Calu3 (cell line): ENCODE results near the gene IL6ST. TPM values are rescaled to one million over a fixed set of nuclear protein-coding genes. Genes with fewer than 3 reads are reported as not detected.
"Not testable (repeated sequence)": the region's sequence is repeated elsewhere in the genome, so short reads cannot be mapped to it uniquely, and the experiment has no call there.

Source experiments
- BruUV-seq: library from RNA; stranded (reverse); fragments of 400-500 nt; replicated peaks from 2 replicates; lab custom pipeline; 2021; lab: Mats Ljungman, UMichigan
- CTCF ChIA-PET: fragments of 300-600 bp; sonication (Branson Sonifier 250); formaldehyde crosslinking; loops from one replicate; lab custom pipeline; 2022; ENCODE audit warnings: antibody characterized with exemption; lab: Charles Lee
- DNase-seq: peaks from one replicate; pipeline ENCODE4 v3.0.0; 2022
- H3K27ac Mint-ChIP-seq: one replicate; pipeline ENCODE4 v1.8.0; 2022; ENCODE audit warnings: mixed read lengths; ENCODE audit not compliant: unreplicated experiment
- H3K27me3 Mint-ChIP-seq: one replicate; pipeline ENCODE4 v1.8.0; 2022; ENCODE audit warnings: mixed read lengths; ENCODE audit not compliant: unreplicated experiment
- H3K36me3 Mint-ChIP-seq: one replicate; pipeline ENCODE4 v1.8.0; 2022; ENCODE audit warnings: mild to moderate bottlenecking, moderate library complexity, mixed read lengths; ENCODE audit not compliant: insufficient read depth, unreplicated experiment
- H3K4me1 Mint-ChIP-seq: one replicate; pipeline ENCODE4 v1.8.0; 2022; ENCODE audit warnings: mild to moderate bottlenecking, low read depth, mixed read lengths; ENCODE audit not compliant: unreplicated experiment
- H3K4me3 Mint-ChIP-seq: one replicate; pipeline ENCODE4 v1.8.0; 2022; ENCODE audit warnings: mild to moderate bottlenecking, low read depth, moderate library complexity, mixed read lengths; ENCODE audit not compliant: unreplicated experiment
- H3K9me3 Mint-ChIP-seq: one replicate; pipeline ENCODE4 v1.8.0; 2022; ENCODE audit warnings: low read depth, mixed read lengths; ENCODE audit not compliant: unreplicated experiment
- CTCF ChIP-seq: fragments of 200-600 bp; IDR thresholded peaks from one replicate; pipeline ENCODE4 v1.8.0; 2022; ENCODE audit warnings: antibody characterized with exemption; ENCODE audit not compliant: unreplicated experiment
- intact Hi-C: fragments of 100-400 bp; cut with micrococcal nuclease; formaldehyde crosslinking; loops from one replicate; pipeline ENCODE4 v1.10.0; 2022; ENCODE audit not compliant: unreplicated experiment
- total RNA-seq: library from RNA; stranded (reverse); gene quantifications from 2 replicates; pipeline ENCODE4 v1.2.3, GENCODE V29; 2022

IL6ST gene
- total RNA-seq, 1 experiment from 2014 or later = 100 TPM

GRCh38 chr5:55960779-55961178 is 34.0 kb downstream of the IL6ST start:
- CTCF ChIA-PET = no interaction called here
- no TSS peak for BruUV-seq
- no peak for TF ChIP-seq CTCF
- peaks cover 22% of the 10 kb centered on the region for H3K36me3 Mint-ChIP-seq
- H3K4me1 Mint-ChIP-seq = no peaks in the 10 kb centered on the region
- intact Hi-C loops = no loop called here
- no peak overlapping the region for H3K27ac Mint-ChIP-seq
- no peak for DNase-seq
- no peaks in the 10 kb centered on the region for H3K9me3 Mint-ChIP-seq
- no peak overlapping the region for H3K4me3 Mint-ChIP-seq
- no peaks in the 10 kb centered on the region for H3K27me3 Mint-ChIP-seq

GRCh38 chr5:55959208-55959607 is 35.6 kb downstream of the IL6ST start:
- H3K27ac Mint-ChIP-seq = no peak overlapping the region
- BruUV-seq = no TSS peak
- no peaks in the 10 kb centered on the region for H3K27me3 Mint-ChIP-seq
- TF ChIP-seq CTCF = no peak
- no peaks in the 10 kb centered on the region for H3K9me3 Mint-ChIP-seq
- no peaks in the 10 kb centered on the region for H3K4me1 Mint-ChIP-seq
- CTCF ChIA-PET = no interaction called here
- H3K36me3 Mint-ChIP-seq = peaks cover 26% of the 10 kb centered on the region
- no peak overlapping the region for H3K4me3 Mint-ChIP-seq
- no peak for DNase-seq
- intact Hi-C loops = no loop called here

- BruUV-seq, H3K27ac Mint-ChIP-seq, H3K27me3 Mint-ChIP-seq, intact Hi-C loops, CTCF ChIA-PET, H3K4me1 Mint-ChIP-seq, DNase-seq, H3K9me3 Mint-ChIP-seq, H3K4me3 Mint-ChIP-seq: not testable (repeated sequence)
- H3K36me3 Mint-ChIP-seq = peaks cover 31% of the 10 kb centered on the region
These were observed 53.6 kb downstream of the IL6ST start for GRCh38 chr5:55941154-55941553.

- CTCF ChIA-PET, H3K27me3 Mint-ChIP-seq, BruUV-seq, H3K4me3 Mint-ChIP-seq, DNase-seq, H3K27ac Mint-ChIP-seq, H3K9me3 Mint-ChIP-seq: not testable (repeated sequence)
- Mint-ChIP-seq H3K36me3 (peaks cover 26% of the 10 kb centered on the region), H3K4me1 (peaks cover 21% of the 10 kb centered on the region)
- intact Hi-C loops = loop anchor here (2.0 to 10.0 kb wide), 3 partner anchors 327 to 907 kb away; partner anchors contain the start of gene CDC20B
These were observed 57.2 kb downstream of the IL6ST start for GRCh38 chr5:55937598-55937997.

GRCh38 chr5:55936100-55936693 is 58.6 kb downstream of the IL6ST start:
- intact Hi-C loops = loop anchor here (1.0 to 10.0 kb wide), 4 partner anchors 265 to 909 kb away; partner anchors contain the start of gene CDC20B

More at GRCh38 chr5:55936100-55936693, 58.6 kb downstream of the IL6ST start:
- no peak overlapping the region for H3K4me3 Mint-ChIP-seq
- BruUV-seq = no TSS peak
- CTCF ChIA-PET = interaction anchor here (0.6 to 1.2 kb wide), 15 partner anchors 12 to 914 kb away, joined by 3 to 24 read pairs (median 4); no protein-coding TSS in a partner anchor
- peak; percentile 79 for TF ChIP-seq CTCF
- no peak overlapping the region for H3K27ac Mint-ChIP-seq
- H3K27me3 Mint-ChIP-seq = no peaks in the 10 kb centered on the region
- peak; percentile 80 for DNase-seq
- H3K4me1 Mint-ChIP-seq = peaks cover 35% of the 10 kb centered on the region
- peaks cover 26% of the 10 kb centered on the region for H3K36me3 Mint-ChIP-seq
- no peaks in the 10 kb centered on the region for H3K9me3 Mint-ChIP-seq
